Neural crest cell (in vitro differentiated cells): Measurements from ENCODE around the gene COX10. TPM values are rescaled to one million over a fixed set of nuclear protein-coding genes. Genes with fewer than 3 reads are reported as not detected.
A peak's percentile ranks its signal among the peaks of the same experiment; 100 is the strongest.

ENCODE experiments used
- DNase-seq: peaks from one replicate; pipeline ENCODE4 v3.0.0; 2021; ENCODE audit warnings: low read depth, mixed read lengths, low spot score
- H3K27ac Mint-ChIP-seq: one replicate; pipeline ENCODE4 v1.8.0; 2021; ENCODE audit warnings: mild to moderate bottlenecking, mixed read lengths; ENCODE audit not compliant: unreplicated experiment
- H3K27me3 Mint-ChIP-seq: 2 replicates; pipeline ENCODE4 v1.8.0; 2021; ENCODE audit warnings: low read depth, mild to moderate bottlenecking, mixed read lengths
- H3K36me3 Mint-ChIP-seq: 2 replicates; pipeline ENCODE4 v1.8.0; 2021; ENCODE audit warnings: low read depth, mild to moderate bottlenecking, mixed read lengths
- H3K4me1 Mint-ChIP-seq: 2 replicates; pipeline ENCODE4 v1.8.0; 2021; ENCODE audit warnings: mixed read lengths
- H3K4me3 Mint-ChIP-seq: one replicate; pipeline ENCODE4 v1.8.0; 2021; ENCODE audit warnings: mild to moderate bottlenecking, mixed read lengths
- H3K9me3 Mint-ChIP-seq: 2 replicates; pipeline ENCODE4 v1.8.0; 2021; ENCODE audit warnings: mixed read lengths
- total RNA-seq: library from RNA; stranded (reverse); gene quantifications from 2 replicates; pipeline ENCODE4 v1.2.1, GENCODE V29; 2021
- TF ChIP-seq, protein P1 (sequence below): fragments of 200-600 bp; sonication (generic); conservative IDR thresholded peaks from 2 replicates; pipeline ENCODE4 v1.5.0; 2021; ENCODE audit warnings: antibody characterized with exemption, mild to moderate bottlenecking

COX10 gene
- total RNA-seq, 1 donor from 2014 or later: 19.3 TPM

DNA sequence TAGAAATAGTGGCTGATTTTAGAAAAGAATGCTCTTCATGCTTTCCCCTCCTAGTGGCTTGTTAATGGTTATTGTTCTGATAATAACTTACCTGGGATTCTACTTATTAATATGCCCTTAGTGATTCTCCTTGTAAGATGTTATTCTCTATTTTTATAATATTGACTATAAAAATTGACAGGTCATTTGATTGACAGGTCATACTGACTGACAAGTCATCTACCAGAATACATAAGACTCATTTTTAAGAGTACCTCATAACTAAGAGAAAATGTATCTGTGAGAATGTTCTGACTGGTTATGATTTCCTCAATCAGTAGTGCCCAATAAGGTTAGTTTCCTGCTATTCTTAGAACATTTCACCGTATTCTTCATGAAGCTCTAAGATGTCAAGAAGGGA is 8.6 kb upstream of the COX10 start:
- DNase-seq: no peak
- peaks cover 9% of the 10 kb centered on the region for H3K9me3 Mint-ChIP-seq
- TF ChIP-seq, protein P1, sequence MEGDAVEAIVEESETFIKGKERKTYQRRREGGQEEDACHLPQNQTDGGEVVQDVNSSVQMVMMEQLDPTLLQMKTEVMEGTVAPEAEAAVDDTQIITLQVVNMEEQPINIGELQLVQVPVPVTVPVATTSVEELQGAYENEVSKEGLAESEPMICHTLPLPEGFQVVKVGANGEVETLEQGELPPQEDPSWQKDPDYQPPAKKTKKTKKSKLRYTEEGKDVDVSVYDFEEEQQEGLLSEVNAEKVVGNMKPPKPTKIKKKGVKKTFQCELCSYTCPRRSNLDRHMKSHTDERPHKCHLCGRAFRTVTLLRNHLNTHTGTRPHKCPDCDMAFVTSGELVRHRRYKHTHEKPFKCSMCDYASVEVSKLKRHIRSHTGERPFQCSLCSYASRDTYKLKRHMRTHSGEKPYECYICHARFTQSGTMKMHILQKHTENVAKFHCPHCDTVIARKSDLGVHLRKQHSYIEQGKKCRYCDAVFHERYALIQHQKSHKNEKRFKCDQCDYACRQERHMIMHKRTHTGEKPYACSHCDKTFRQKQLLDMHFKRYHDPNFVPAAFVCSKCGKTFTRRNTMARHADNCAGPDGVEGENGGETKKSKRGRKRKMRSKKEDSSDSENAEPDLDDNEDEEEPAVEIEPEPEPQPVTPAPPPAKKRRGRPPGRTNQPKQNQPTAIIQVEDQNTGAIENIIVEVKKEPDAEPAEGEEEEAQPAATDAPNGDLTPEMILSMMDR: no peak
- H3K36me3 Mint-ChIP-seq: peaks cover 29% of the 10 kb centered on the region
- no peak overlapping the region for H3K27ac Mint-ChIP-seq
- H3K27me3 Mint-ChIP-seq: no peaks in the 10 kb centered on the region
- H3K4me3 Mint-ChIP-seq: no peak overlapping the region
- H3K4me1 Mint-ChIP-seq: peaks cover 4% of the 10 kb centered on the region

DNA sequence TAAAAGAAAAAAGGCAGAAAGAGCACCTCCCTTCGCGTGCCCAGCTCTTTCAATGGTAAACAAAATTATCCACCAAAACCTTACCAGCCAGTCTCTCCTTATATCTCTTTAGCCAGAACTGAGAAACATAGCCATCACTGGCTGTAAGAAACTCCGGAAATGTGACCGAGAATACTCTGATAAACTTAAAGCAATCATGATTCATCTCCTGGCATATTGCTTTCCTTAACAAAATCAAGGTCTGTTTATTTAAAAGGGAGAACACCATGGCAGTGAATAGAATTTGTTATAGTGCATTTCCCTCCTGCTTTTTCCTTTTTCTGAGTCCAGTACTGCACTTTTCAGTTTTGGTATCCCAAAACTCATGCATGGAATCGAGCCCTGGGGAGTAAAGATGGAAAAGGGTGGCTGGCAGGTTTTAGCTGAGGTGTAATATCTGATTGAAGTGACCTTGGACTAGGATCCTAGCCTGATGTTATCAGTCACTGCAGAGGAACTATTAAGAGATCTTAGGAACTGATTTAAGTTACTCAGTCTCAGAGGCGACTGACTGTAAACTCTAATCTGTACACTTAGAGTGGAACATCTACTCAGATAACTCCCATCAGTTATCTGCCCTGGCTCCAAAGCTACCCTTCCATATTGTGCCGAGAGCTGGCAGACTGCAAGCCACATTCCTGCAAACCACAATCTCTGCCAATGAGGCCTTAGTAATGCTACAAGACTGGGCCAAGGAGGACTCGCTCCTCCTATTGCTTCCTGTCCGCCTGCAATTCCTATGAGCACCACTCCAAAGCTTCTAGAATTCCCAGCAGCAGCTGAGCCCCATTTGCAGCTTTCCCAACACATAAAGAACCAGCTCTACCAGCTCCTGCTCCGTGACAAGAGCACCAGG is 7.4 kb upstream of the COX10 start:
- no peak overlapping the region for H3K27ac Mint-ChIP-seq
- DNase-seq: no peak
- peaks cover 4% of the 10 kb centered on the region for H3K4me1 Mint-ChIP-seq
- no peaks in the 10 kb centered on the region for H3K27me3 Mint-ChIP-seq
- TF ChIP-seq, protein P1: no peak
- peaks cover 36% of the 10 kb centered on the region for H3K36me3 Mint-ChIP-seq
- peaks cover 11% of the 10 kb centered on the region for H3K9me3 Mint-ChIP-seq
- H3K4me3 Mint-ChIP-seq: no peak overlapping the region

DNA sequence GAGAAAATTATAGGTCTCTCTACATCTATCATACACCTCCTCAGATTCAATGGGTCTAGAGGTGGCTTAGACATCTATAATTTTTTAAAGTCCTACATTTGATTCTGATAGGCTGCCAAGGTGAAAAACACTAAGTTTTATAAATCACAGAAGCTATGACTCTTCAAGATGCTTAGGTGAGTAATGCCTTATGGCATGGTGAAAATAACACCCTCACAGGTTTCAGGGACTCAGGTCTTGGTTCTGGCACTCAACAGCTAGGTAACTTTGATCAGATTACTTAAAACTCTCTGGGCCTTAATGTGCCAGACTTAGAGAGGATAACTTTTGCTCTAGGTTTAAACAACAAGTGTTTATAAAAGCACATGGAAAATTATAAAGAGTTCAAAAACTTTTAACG is 2.0 kb upstream of the COX10 start:
- H3K27ac Mint-ChIP-seq: no peak overlapping the region
- TF ChIP-seq, protein P1: no peak
- no peak for DNase-seq
- no peak overlapping the region for H3K4me3 Mint-ChIP-seq
- H3K9me3 Mint-ChIP-seq: peaks cover 8% of the 10 kb centered on the region
- H3K36me3 Mint-ChIP-seq: peaks cover 19% of the 10 kb centered on the region
- H3K27me3 Mint-ChIP-seq: no peaks in the 10 kb centered on the region
- peaks cover 27% of the 10 kb centered on the region for H3K4me1 Mint-ChIP-seq

DNA sequence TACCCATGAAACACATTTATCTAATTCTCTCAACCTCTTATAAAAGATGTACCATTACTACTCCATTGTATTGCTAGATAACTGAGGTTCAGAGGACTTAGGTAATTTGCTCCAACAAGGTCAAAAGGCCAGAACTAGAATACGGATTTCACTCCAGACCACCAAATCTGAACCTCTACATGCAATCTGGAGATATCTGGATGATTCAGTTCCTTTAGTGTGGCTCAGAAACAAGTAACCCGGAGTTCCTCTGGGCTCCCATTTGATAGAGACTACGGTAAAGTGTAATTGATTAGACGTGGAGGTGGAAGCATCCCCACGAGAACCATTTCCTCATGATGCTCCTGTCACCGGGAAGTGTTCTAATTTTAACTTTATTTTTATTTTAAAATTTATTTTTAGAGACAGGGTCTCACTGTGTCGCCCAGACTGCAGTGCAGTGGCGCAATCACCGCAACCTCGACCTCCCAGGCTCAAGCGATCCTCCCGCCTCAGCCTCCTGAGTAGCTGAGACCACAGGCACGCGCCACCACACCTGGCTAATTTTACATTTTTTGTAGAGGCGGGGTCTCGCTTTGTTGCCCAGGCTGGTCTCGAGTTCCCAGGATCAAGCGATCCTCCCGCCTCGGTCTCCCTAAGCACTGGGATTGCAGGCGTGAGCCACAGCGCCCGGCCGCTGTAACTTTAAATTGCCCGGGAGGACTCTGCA is 608 bp upstream of the COX10 start:
- H3K36me3 Mint-ChIP-seq: peaks cover 19% of the 10 kb centered on the region
- TF ChIP-seq, protein P1: no peak
- peaks cover 27% of the 10 kb centered on the region for H3K4me1 Mint-ChIP-seq
- peak overlapping the region; percentile 98 for H3K4me3 Mint-ChIP-seq
- no peak for DNase-seq
- H3K27ac Mint-ChIP-seq: peak overlapping the region; percentile 99
- no peaks in the 10 kb centered on the region for H3K27me3 Mint-ChIP-seq
- peaks cover 8% of the 10 kb centered on the region for H3K9me3 Mint-ChIP-seq

DNA sequence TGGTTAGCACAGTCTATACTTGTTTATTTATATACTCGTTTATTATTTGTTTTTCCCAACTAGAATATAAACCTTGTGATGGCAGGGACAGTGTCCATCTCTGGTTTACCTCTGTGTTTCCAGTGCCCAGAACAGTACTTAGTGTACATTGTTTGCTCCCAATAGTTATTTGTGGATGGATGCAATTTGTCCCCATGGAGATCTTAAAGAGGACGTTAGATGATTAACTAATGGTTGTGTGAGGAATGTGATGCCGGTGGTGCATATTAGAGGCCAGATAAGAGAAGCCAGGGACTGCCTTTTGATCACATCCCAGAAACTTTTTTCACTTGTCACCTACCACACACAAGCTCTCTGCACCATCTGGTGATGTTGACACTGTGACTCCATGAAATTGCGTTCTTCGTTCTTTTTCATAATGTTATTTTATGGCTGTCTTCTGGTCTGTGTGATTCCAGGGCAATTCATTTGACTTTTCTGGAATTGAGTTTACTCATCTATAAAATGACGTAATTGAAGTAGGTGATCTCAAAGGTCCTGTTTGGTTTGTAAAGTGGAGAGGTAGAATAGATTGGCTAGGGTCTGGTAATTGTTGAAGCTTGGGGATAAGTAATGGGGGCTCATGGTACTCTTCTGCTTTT is 1.2 kb downstream of the COX10 start:
- H3K27me3 Mint-ChIP-seq: no peaks in the 10 kb centered on the region
- no peak overlapping the region for H3K27ac Mint-ChIP-seq
- TF ChIP-seq, protein P1: no peak
- H3K4me3 Mint-ChIP-seq: peak overlapping the region; percentile 98
- H3K36me3 Mint-ChIP-seq: peaks cover 13% of the 10 kb centered on the region
- no peak for DNase-seq
- peaks cover 4% of the 10 kb centered on the region for H3K9me3 Mint-ChIP-seq
- H3K4me1 Mint-ChIP-seq: peaks cover 27% of the 10 kb centered on the region
